CD4-positive, alpha-beta T cell (primary cell): Measurements from ENCODE around the gene PF4V1. TPM values are rescaled to one million over a fixed set of nuclear protein-coding genes. Genes with fewer than 3 reads are reported as not detected.

Experiments used
- ATAC-seq: fragments of 200-7000 bp; cut with Tn5 transposase; one replicate; pipeline ENCODE4 v1.10.0; 2022; ENCODE audit warnings: mild to moderate bottlenecking; ENCODE audit not compliant: poor library complexity
- CTCF ChIA-PET: fragments of 350-600 bp; sonication (Branson Sonifier 250); formaldehyde crosslinking; loops from one replicate; lab custom pipeline; 2021; ENCODE audit warnings: antibody characterized with exemption, inconsistent platforms; lab: Charles Lee
- POLR2A ChIA-PET: fragments of 350-600 bp; sonication (Branson Sonifier 250); formaldehyde crosslinking; loops from one replicate; lab custom pipeline; 2021; ENCODE audit warnings: antibody characterized with exemption, inconsistent platforms; lab: Charles Lee
- DNase-seq, 14 experiments: peaks; one replicate each; pipeline ENCODE4 v3.0.0-alpha.2; 2013 to 2020; ENCODE audit warnings: mixed read lengths in 2 of 14
- H3K27ac ChIP-seq, 2 donors: one replicate each; pipeline versions ENCODE4 v1.5.1 to v1.7.0; 2013; ENCODE audit warnings: low read length in 2 of 2, low read depth in 1 of 2, mild to moderate bottlenecking in 1 of 2
- H3K27me3 ChIP-seq, 2 experiments: 1 replicate in 1 of 2; 2 replicates in 1 of 2; pipeline versions ENCODE4 v1.6.1 to v1.7.0; 2013; ENCODE audit warnings: low read length in 2 of 2, control low read depth in 1 of 2, mild to moderate bottlenecking in 1 of 2, moderate library complexity in 1 of 2; ENCODE audit not compliant: insufficient read depth in 2 of 2, control insufficient read depth in 1 of 2
- H3K36me3 ChIP-seq: one replicate; pipeline ENCODE4 v1.6.1; 2013; ENCODE audit warnings: low read length, control low read depth; ENCODE audit not compliant: insufficient read depth
- H3K4me1 ChIP-seq: one replicate; pipeline ENCODE4 v1.6.1; 2013; ENCODE audit warnings: low read length, control low read depth; ENCODE audit not compliant: insufficient read depth
- H3K4me3 ChIP-seq: one replicate; pipeline ENCODE4 v1.5.1; 2013; ENCODE audit warnings: mild to moderate bottlenecking, low read length, moderate library complexity
- H3K9me3 ChIP-seq, 2 experiments: 1 replicate in 1 of 2; 2 replicates in 1 of 2; pipeline versions ENCODE4 v1.6.1 to v1.7.0; 2013; ENCODE audit warnings: low read length in 2 of 2, mild to moderate bottlenecking in 2 of 2, control low read depth in 1 of 2, moderate library complexity in 1 of 2; ENCODE audit not compliant: control insufficient read depth in 1 of 2, insufficient read depth in 1 of 2
- H3K27ac Mint-ChIP-seq: one replicate; pipeline ENCODE4 v1.8.0; 2020; ENCODE audit warnings: mixed read lengths
- H3K27me3 Mint-ChIP-seq: one replicate; pipeline ENCODE4 v1.8.0; 2021; ENCODE audit warnings: mixed read lengths
- H3K36me3 Mint-ChIP-seq: one replicate; pipeline ENCODE4 v1.8.0; 2021; ENCODE audit warnings: low read depth, mixed read lengths
- H3K4me1 Mint-ChIP-seq: one replicate; pipeline ENCODE4 v1.8.0; 2021; ENCODE audit warnings: low read depth, mixed read lengths
- H3K4me3 Mint-ChIP-seq: one replicate; pipeline ENCODE4 v1.8.0; 2020; ENCODE audit warnings: mild to moderate bottlenecking, mixed read lengths
- H3K9me3 Mint-ChIP-seq: one replicate; pipeline ENCODE4 v1.8.0; 2020; ENCODE audit warnings: mixed read lengths
- intact Hi-C, 2 experiments: fragments of 100-400 bp; cut with DNase I in 1 of 2; cut with micrococcal nuclease in 1 of 2; formaldehyde crosslinking; loops; one replicate each; pipeline versions ENCODE4 v1.15.1 to v1.9.0; 2023 to 2025; cut with DNase I, micrococcal nuclease
- total RNA-seq, 174 experiments: library from RNA in 2 of 174; stranded (reverse) in 2 of 174; gene quantifications; one replicate each; pipeline ENCODE4 v1.2.3 and lab custom pipeline; 2021 to 2026
- TF ChIP-seq, protein P1 (sequence below): fragments of 200-600 bp; IDR thresholded peaks from one replicate; pipeline ENCODE4 v1.8.0; 2022; ENCODE audit warnings: antibody characterized with exemption, mild to moderate bottlenecking

PF4V1 gene
- total RNA-seq, 2 experiments from 2014 or later: not detected

DNA sequence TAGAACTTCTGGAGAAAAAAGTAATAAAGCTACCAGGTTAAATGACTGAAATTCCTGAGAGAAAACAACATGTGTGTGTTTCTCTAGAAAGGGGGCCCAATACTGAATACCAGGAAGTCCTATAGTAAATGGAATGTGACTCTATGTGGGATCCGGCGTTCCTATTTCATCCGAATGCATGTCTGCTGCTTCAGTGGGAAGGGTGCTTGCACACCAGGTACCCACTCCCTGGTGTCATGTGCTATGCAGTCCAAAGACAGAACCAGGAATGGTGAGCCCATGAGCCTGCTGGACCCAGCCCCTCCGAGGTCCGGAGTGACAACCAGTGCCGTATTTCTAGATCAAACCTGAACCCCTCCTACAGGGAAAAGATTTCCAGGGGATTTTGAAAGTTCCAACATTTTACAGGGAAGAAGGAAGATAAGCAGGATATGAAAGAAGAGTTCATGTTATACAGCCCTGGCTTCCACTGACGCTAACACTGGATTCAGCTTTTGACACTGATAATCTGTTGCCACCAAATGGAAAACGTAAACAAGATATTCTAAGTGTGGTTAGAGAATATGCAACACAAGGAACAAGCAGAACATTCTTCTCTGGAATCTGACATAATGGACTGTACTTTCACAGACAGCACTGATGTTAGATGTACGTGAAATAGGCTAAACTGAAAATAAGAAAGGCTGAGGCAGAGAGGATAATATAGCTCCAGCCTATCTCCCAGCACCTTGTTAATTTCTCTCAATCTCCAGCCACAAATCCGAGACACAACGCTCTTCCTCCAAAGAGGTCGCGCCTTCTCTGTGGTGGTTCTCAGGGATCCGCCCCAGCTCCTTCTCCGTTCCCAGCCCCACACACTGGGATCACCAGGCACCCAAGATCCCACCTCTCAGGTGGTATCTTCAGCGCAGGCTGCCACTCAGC is 15.4 kb downstream of the PF4V1 start:
- Mint-ChIP-seq H3K27ac (no peak overlapping the region), H3K36me3 (no peaks in the 10 kb centered on the region)
- no peaks in the 10 kb centered on the region for H3K4me1 ChIP-seq

DNA sequence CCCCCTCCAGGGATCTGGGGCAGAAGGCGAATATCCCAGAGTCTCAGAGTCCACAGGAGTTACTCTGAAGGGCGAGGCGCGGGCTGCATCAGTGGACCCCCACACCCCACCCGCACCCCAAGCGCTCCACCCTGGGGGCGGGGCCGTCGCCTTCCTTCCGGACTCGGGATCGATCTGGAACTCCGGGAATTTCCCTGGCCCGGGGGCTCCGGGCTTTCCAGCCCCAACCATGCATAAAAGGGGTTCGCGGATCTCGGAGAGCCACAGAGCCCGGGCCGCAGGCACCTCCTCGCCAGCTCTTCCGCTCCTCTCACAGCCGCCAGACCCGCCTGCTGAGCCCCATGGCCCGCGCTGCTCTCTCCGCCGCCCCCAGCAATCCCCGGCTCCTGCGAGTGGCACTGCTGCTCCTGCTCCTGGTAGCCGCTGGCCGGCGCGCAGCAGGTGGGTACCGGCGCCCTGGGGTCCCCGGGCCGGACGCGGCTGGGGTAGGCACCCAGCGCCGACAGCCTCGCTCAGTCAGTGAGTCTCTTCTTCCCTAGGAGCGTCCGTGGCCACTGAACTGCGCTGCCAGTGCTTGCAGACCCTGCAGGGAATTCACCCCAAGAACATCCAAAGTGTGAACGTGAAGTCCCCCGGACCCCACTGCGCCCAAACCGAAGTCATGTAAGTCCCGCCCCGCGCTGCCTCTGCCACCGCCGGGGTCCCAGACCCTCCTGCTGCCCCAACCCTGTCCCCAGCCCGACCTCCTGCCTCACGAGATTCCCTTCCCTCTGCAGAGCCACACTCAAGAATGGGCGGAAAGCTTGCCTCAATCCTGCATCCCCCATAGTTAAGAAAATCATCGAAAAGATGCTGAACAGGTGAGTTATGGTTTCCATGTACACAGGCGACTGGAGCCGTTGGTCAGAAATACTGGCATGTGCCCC is 16.3 kb downstream of the PF4V1 start, which contains the start of gene CXCL1:
Gene CXCL1, plus strand, starts transcription at position 264 of the 926 bp plus-strand sequence. Its CDS starts 78 bp downstream, at position 342.
- no peak within 1 kb of the TSS for H3K27ac ChIP-seq
- H3K27me3 ChIP-seq: peaks cover 3 to 7% of the 10 kb centered on the region in 2 experiments
- no peaks in the 10 kb centered on the region for H3K9me3 Mint-ChIP-seq
- TF ChIP-seq, protein P1, sequence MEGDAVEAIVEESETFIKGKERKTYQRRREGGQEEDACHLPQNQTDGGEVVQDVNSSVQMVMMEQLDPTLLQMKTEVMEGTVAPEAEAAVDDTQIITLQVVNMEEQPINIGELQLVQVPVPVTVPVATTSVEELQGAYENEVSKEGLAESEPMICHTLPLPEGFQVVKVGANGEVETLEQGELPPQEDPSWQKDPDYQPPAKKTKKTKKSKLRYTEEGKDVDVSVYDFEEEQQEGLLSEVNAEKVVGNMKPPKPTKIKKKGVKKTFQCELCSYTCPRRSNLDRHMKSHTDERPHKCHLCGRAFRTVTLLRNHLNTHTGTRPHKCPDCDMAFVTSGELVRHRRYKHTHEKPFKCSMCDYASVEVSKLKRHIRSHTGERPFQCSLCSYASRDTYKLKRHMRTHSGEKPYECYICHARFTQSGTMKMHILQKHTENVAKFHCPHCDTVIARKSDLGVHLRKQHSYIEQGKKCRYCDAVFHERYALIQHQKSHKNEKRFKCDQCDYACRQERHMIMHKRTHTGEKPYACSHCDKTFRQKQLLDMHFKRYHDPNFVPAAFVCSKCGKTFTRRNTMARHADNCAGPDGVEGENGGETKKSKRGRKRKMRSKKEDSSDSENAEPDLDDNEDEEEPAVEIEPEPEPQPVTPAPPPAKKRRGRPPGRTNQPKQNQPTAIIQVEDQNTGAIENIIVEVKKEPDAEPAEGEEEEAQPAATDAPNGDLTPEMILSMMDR: no peak
- H3K4me1 ChIP-seq: no peaks in the 10 kb centered on the region
- ATAC-seq: no peak
- peaks cover 0 to 13% of the 10 kb centered on the region in 2 experiments for H3K9me3 ChIP-seq
- POLR2A ChIA-PET: no interaction called here
- no peaks in the 10 kb centered on the region for H3K4me1 Mint-ChIP-seq
- peaks cover 29% of the 10 kb centered on the region for H3K27me3 Mint-ChIP-seq
- H3K36me3 ChIP-seq: no peaks in the 10 kb centered on the region
- peak within 1 kb of the TSS; percentile 14 for H3K4me3 ChIP-seq
- CTCF ChIA-PET: interaction anchor here (0.8 kb wide), 1 partner anchor 17 kb away, joined by 3 read pairs; no protein-coding TSS in a partner anchor
- H3K36me3 Mint-ChIP-seq: no peaks in the 10 kb centered on the region
- no peak within 1 kb of the TSS for H3K4me3 Mint-ChIP-seq
- intact Hi-C loops: no loop called here
- DNase-seq: peak in 2 of 14 experiments; percentile 8 to 13
- H3K27ac Mint-ChIP-seq: no peak within 1 kb of the TSS

More for the DNA sequence above, 15.4 kb downstream of the PF4V1 start:
- Histone ChIP-seq H3K4me3 (peak overlapping the region; percentile 14), H3K36me3 (no peaks in the 10 kb centered on the region), H3K9me3 (peaks cover 0 to 13% of the 10 kb centered on the region in 2 experiments), H3K27me3 (peaks cover 3 to 7% of the 10 kb centered on the region in 2 experiments), H3K27ac (no peak overlapping the region)
- intact Hi-C loops: no loop called here
- DNase-seq (no peak), ATAC-seq (no peak)
- Mint-ChIP-seq H3K4me3 (no peak overlapping the region), H3K4me1 (no peaks in the 10 kb centered on the region), H3K9me3 (no peaks in the 10 kb centered on the region), H3K27me3 (peaks cover 29% of the 10 kb centered on the region)
- CTCF ChIA-PET: no interaction called here
- POLR2A ChIA-PET: no interaction called here
- TF ChIP-seq, protein P1: no peak

DNA sequence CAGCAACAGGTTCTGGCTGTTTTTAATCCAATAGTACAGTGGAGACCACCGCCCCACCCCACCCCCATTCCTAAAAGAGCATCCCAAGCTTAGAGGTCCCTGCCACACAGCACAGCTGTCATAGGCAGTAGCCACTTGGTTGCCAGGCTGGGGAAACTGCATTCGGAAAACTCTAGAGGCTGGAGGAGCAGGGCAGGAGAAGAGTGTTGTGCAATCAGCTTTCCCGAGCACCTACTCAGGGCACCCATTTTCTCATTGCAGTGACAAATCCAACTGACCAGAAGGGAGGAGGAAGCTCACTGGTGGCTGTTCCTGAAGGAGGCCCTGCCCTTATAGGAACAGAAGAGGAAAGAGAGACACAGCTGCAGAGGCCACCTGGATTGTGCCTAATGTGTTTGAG is 17.2 kb downstream of the PF4V1 start:
- H3K27me3 Mint-ChIP-seq: peaks cover 29% of the 10 kb centered on the region
- Histone ChIP-seq H3K4me1 (no peaks in the 10 kb centered on the region), H3K27ac (no peak overlapping the region), H3K36me3 (no peaks in the 10 kb centered on the region), H3K27me3 (peaks cover 3 to 7% of the 10 kb centered on the region in 2 experiments), H3K9me3 (peaks cover 0 to 13% of the 10 kb centered on the region in 2 experiments), H3K4me3 (no peak overlapping the region)
- POLR2A ChIA-PET: no interaction called here
- TF ChIP-seq, protein P1: no peak
- H3K9me3 Mint-ChIP-seq: no peaks in the 10 kb centered on the region
- no peak overlapping the region for H3K27ac Mint-ChIP-seq
- DNase-seq: peak in 1 of 14 experiments; percentile 11
- no peaks in the 10 kb centered on the region for H3K36me3 Mint-ChIP-seq
- no peak for ATAC-seq
- CTCF ChIA-PET: interaction anchor here (0.8 kb wide), 1 partner anchor 16 kb away, joined by 3 read pairs; no protein-coding TSS in a partner anchor
- no peaks in the 10 kb centered on the region for H3K4me1 Mint-ChIP-seq
- intact Hi-C loops: no loop called here
- H3K4me3 Mint-ChIP-seq: no peak overlapping the region
